ENCODE measurements around the gene ABTB2. TPM values are rescaled to one million over a fixed set of nuclear protein-coding genes. Genes with fewer than 3 reads are reported as not detected.

ABTB2 gene
- total and polyA plus RNA-seq, 2 experiments from 2014 or later = 2.6 to 12.1 TPM

- TF ChIP-seq ZNF462 (CRISPR knock-in tag; IDR thresholded peaks at IDR 0.05) = no peak
- TF ChIP-seq ETS1 (IDR thresholded peaks at IDR 0.05) = no peak
- TF ChIP-seq ZNF331 (CRISPR knock-in tag; IDR thresholded peaks at IDR 0.05; ENCODE audit: low read depth) = no peak
- TF ChIP-seq CTCF (conservative IDR thresholded peaks at IDR 0.05; ENCODE audit: low read depth in 2 of 2) = no peak
- TF ChIP-seq EZH2 (IDR thresholded peaks at IDR 0.05; ENCODE audit: low read depth, unreplicated experiment) = no peak
- TF ChIP-seq ZNF114 (CRISPR knock-in tag; IDR thresholded peaks at IDR 0.05) = no peak
- TF ChIP-seq NANOG (IDR thresholded peaks at IDR 0.05; ENCODE audit: borderline replicate concordance) = no peak
Observed at GRCh38 chr11:34132261-34132965, 225.4 kb downstream of the ABTB2 start (continued).

Data from GM23338 (cell line).